H1 (cell line): ENCODE results near the gene COL21A1. TPM values are rescaled to one million over a fixed set of nuclear protein-coding genes. Genes with fewer than 3 reads are reported as not detected.

Experiments
- CTCF ChIA-PET: fragments of 300-600 bp; sonication (Branson Sonifier 250); formaldehyde crosslinking; loops from one replicate; lab custom pipeline; 2021; ENCODE audit not compliant: partially characterized antibody; lab: Charles Lee
- POLR2A ChIA-PET: fragments of 300-600 bp; sonication (Branson Sonifier 250); formaldehyde crosslinking; loops from one replicate; lab custom pipeline; 2021; ENCODE audit warnings: inconsistent platforms; ENCODE audit not compliant: partially characterized antibody; lab: Charles Lee
- DNase-seq, 2 experiments: peaks; one replicate each; pipeline versions ENCODE4 v3.0.0 to v3.0.0-alpha.2; 2010 to 2022; ENCODE audit warnings: low spot score in 2 of 2, low read depth in 1 of 2, mixed read lengths in 1 of 2
- FAIRE-seq: peaks from 2 replicates; lab custom pipeline; 2011; peaks lifted over from hg19 to GRCh38; lab: Jason Lieb, UNC
- H2AFZ ChIP-seq: 2 replicates; pipeline ENCODE4 v1.8.1; 2012; ENCODE audit warnings: low read length, inconsistent platforms
- H2AK5ac ChIP-seq: 2 replicates; pipeline ENCODE4 v1.6.1; 2013; ENCODE audit warnings: low read depth, low read length
- H2BK120ac ChIP-seq: replicated peaks from 2 replicates; pipeline ENCODE3; 2013; ENCODE audit warnings: low read depth, low read length, inconsistent platforms
- H2BK12ac ChIP-seq: 2 replicates; pipeline ENCODE4 v1.6.1; 2013; ENCODE audit warnings: low read depth, low read length
- H2BK15ac ChIP-seq: 2 replicates; pipeline ENCODE4 v1.6.1; 2013; ENCODE audit warnings: low read length
- H2BK20ac ChIP-seq: 2 replicates; pipeline ENCODE4 v1.6.1; 2013; ENCODE audit warnings: low read length
- H2BK5ac ChIP-seq: 2 replicates; pipeline ENCODE4 v1.6.1; 2013; ENCODE audit warnings: low read depth, low read length
- H3K14ac ChIP-seq: 2 replicates; pipeline ENCODE4 v1.6.1; 2013; ENCODE audit warnings: inconsistent platforms; ENCODE audit not compliant: insufficient read length
- H3K18ac ChIP-seq: 2 replicates; pipeline ENCODE4 v1.6.1; 2013; ENCODE audit warnings: low read length; ENCODE audit errors: extremely low read depth
- H3K23ac ChIP-seq: 2 replicates; pipeline ENCODE4 v1.6.1; 2013; ENCODE audit warnings: inconsistent platforms; ENCODE audit not compliant: insufficient read length
- H3K23me2 ChIP-seq: 2 replicates; pipeline ENCODE4 v1.6.1; 2013; ENCODE audit warnings: low read depth, low read length
- H3K27ac ChIP-seq: 2 replicates; pipeline ENCODE4 v1.6.1; 2011; ENCODE audit warnings: low read depth, low read length, inconsistent platforms
- H3K27me3 ChIP-seq, 4 experiments: replicated peaks in 1 of 4; 1 replicate in 1 of 4; 2 replicates in 3 of 4; pipeline versions ENCODE4 v1.6.1 to v1.8.1; 2011 to 2013; ENCODE audit warnings: low read length in 3 of 4, mild to moderate bottlenecking in 3 of 4, inconsistent platforms in 2 of 4, mixed read lengths in 2 of 4, moderate library complexity in 1 of 4; ENCODE audit not compliant: control insufficient read depth in 3 of 4, insufficient read depth in 3 of 4; ENCODE audit errors: extremely low read depth in 1 of 4
- H3K36me3 ChIP-seq, 4 experiments: 2 replicates each; pipeline versions ENCODE4 v1.6.1 to v1.8.1; 2011 to 2013; ENCODE audit warnings: mild to moderate bottlenecking in 4 of 4, low read length in 3 of 4, moderate library complexity in 2 of 4, control low read depth in 1 of 4, inconsistent platforms in 1 of 4; ENCODE audit not compliant: insufficient read depth in 4 of 4, control insufficient read depth in 2 of 4
- H3K4ac ChIP-seq: replicated peaks from 2 replicates; pipeline ENCODE3; 2013; ENCODE audit warnings: low read length, low read depth, mixed read lengths, inconsistent platforms; ENCODE audit not compliant: insufficient read length
- H3K4me1 ChIP-seq, 4 experiments: replicated peaks in 1 of 4; 1 replicate in 1 of 4; 2 replicates in 3 of 4; pipeline versions ENCODE4 v1.6.1 to v1.8.1; 2011 to 2013; ENCODE audit warnings: low read length in 3 of 4, inconsistent platforms in 2 of 4, mixed read lengths in 1 of 4; ENCODE audit not compliant: insufficient read depth in 4 of 4, control insufficient read depth in 3 of 4
- H3K4me2 ChIP-seq, 2 experiments: 2 replicates each; pipeline versions ENCODE4 v1.6.1 to v1.8.1; 2011 to 2013; ENCODE audit warnings: low read depth in 2 of 2, low read length in 2 of 2, control low read depth in 1 of 2, inconsistent platforms in 1 of 2, mild to moderate bottlenecking in 1 of 2; ENCODE audit not compliant: insufficient read depth in 1 of 2
- H3K4me3 ChIP-seq, 4 experiments: fragments of 200-600, 300-600 bp in 1 of 4; sonication (generic), shearing (Covaris generic), sonication (Bioruptor Twin) in 1 of 4; 2 replicates each; pipeline versions ENCODE4 v1.5.1 to v1.8.1; 2011 to 2016; ENCODE audit warnings: low read length in 4 of 4, low read depth in 3 of 4, control low read depth in 2 of 4, inconsistent platforms in 2 of 4, mild to moderate bottlenecking in 2 of 4, mixed read lengths in 1 of 4, moderate library complexity in 1 of 4; ENCODE audit not compliant: insufficient read depth in 2 of 4; ENCODE audit errors: extremely low read depth in 1 of 4
- H3K56ac ChIP-seq: replicated peaks from 2 replicates; pipeline ENCODE3; 2013; ENCODE audit warnings: low read depth, mild to moderate bottlenecking, mixed read lengths, low read length, inconsistent platforms; ENCODE audit not compliant: insufficient read length
- H3K79me1 ChIP-seq: 2 replicates; pipeline ENCODE4 v1.6.1; 2013; ENCODE audit warnings: low read depth, low read length, control low read depth
- H3K79me2 ChIP-seq, 2 experiments: 2 replicates each; pipeline versions ENCODE4 v1.6.1 to v1.8.1; 2012 to 2013; ENCODE audit warnings: low read length in 2 of 2, mild to moderate bottlenecking in 2 of 2, inconsistent platforms in 1 of 2; ENCODE audit not compliant: insufficient read depth in 2 of 2, control insufficient read depth in 1 of 2
- H3K9ac ChIP-seq, 4 experiments: replicated peaks in 1 of 4; 1 replicate in 1 of 4; 2 replicates in 3 of 4; pipeline versions ENCODE4 v1.6.1 to v1.8.1; 2011 to 2013; ENCODE audit warnings: low read depth in 3 of 4, low read length in 3 of 4, control low read depth in 2 of 4, mild to moderate bottlenecking in 2 of 4, moderate library complexity in 2 of 4, inconsistent platforms in 1 of 4; ENCODE audit errors: extremely low read depth in 1 of 4
- H3K9me3 ChIP-seq, 2 experiments: 2 replicates each; pipeline versions ENCODE4 v1.6.1 to v1.8.1; 2012 to 2013; ENCODE audit warnings: mild to moderate bottlenecking in 2 of 2, moderate library complexity in 2 of 2, control low read depth in 1 of 2, inconsistent platforms in 1 of 2, low read depth in 1 of 2, low read length in 1 of 2, mixed read lengths in 1 of 2; ENCODE audit not compliant: insufficient read depth in 2 of 2
- H4K20me1 ChIP-seq, 2 experiments: replicated peaks in 1 of 2; 2 replicates each; pipeline versions ENCODE3 to v1.8.1; 2011 to 2013; ENCODE audit warnings: inconsistent platforms in 2 of 2, low read length in 2 of 2, mild to moderate bottlenecking in 1 of 2; ENCODE audit not compliant: insufficient read depth in 2 of 2, control insufficient read depth in 1 of 2
- H4K5ac ChIP-seq: 2 replicates; pipeline ENCODE4 v1.6.1; 2013; ENCODE audit warnings: low read length, low read depth, mixed read lengths, inconsistent platforms; ENCODE audit not compliant: insufficient read length
- H4K8ac ChIP-seq: 2 replicates; pipeline ENCODE4 v1.8.0; 2013; ENCODE audit warnings: mild to moderate bottlenecking, moderate library complexity, low read length, inconsistent platforms; ENCODE audit not compliant: insufficient read depth; ENCODE audit errors: extremely low read depth
- H4K91ac ChIP-seq: replicated peaks from 2 replicates; pipeline ENCODE3; 2013; ENCODE audit warnings: low read length, mixed read lengths, inconsistent platforms; ENCODE audit not compliant: insufficient read length
- BRCA1 ChIP-seq: IDR thresholded peaks from 2 replicates; pipeline ENCODE4 v1.6.1; 2012; ENCODE audit warnings: low read depth, low read length, improper control_type of control experiment
- EGR1 ChIP-seq: IDR thresholded peaks from 2 replicates; pipeline ENCODE4 v1.6.1; 2011; ENCODE audit warnings: low read depth, low read length, borderline replicate concordance
- SP4 ChIP-seq: IDR thresholded peaks from 2 replicates; pipeline ENCODE4 v1.6.1; 2012; ENCODE audit warnings: low read length, inconsistent platforms
- TBP ChIP-seq: IDR thresholded peaks from 2 replicates; pipeline ENCODE4 v1.6.1; 2011; ENCODE audit warnings: low read depth, low read length, improper control_type of control experiment
- polyA plus RNA-seq, 7 experiments: library from polyadenylated mRNA; depleted of rRNA in 3 of 7; stranded (reverse) in 5 of 7; unstranded in 2 of 7; fragments of >200 nt in 5 of 7; fragments of 200-250 nt in 2 of 7; gene quantifications; 1 replicate in 5 of 7; 2 replicates in 1 of 7; 4 replicates in 1 of 7; pipeline versions ENCODE4 v1.2.1 to v1.2.3, GENCODE V29; 2011 to 2013; ENCODE audit warnings: missing spikeins in 2 of 7, mixed read lengths in 2 of 7
- total RNA-seq: library from RNA; stranded (reverse); fragmentation: NEBNext Ultra II Directional; extraction: Animal tissue kit (Norgen Biotek cat#: 25700); gene quantifications from 2 replicates; pipeline ENCODE4 v1.2.1, GENCODE V29; 2021

COL21A1 gene
- total and polyA plus RNA-seq, 2 of the 8 experiments (the other 6 are each of a cell fraction or from before 2014, with no cell fraction given) = 1.6 to 3.4 TPM

DNA sequence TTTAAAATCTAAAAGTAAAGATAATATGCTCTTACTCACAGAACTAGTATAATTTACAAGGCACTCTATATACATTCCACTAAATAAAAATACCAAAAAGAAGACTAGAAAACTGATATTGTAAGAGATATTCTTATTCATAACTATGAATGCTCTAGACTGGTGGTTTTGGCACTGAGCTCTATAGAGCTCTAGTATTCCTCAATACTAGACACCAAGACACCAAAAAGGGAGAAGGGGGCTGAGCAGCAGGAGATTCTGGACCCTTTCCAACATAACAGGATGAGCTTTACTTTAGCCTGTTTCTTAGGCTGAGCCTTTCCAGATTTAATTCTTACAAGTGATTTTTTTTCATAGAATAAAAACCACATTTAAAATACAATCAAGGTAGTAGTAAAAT is 173.6 kb downstream of the COL21A1 start:
- no peak overlapping the region for H2BK120ac ChIP-seq
- no peaks in the 10 kb centered on the region for H3K79me1 ChIP-seq
- no peak overlapping the region for H4K8ac ChIP-seq
- H4K91ac ChIP-seq = no peak overlapping the region
- no peaks in the 10 kb centered on the region for H3K23me2 ChIP-seq
- ChIA-PET POLR2A (no interaction called here), CTCF (interaction anchor here (0.6 to 1.4 kb wide), 2 partner anchors 173 to 244 kb away, joined by 3 to 4 read pairs; partner anchors contain the start of gene COL21A1)
- no peak overlapping the region for H3K27ac ChIP-seq
- no peak overlapping the region for H3K4me3 ChIP-seq
- H4K5ac ChIP-seq = no peak overlapping the region
- H3K56ac ChIP-seq = no peak overlapping the region
- no peak overlapping the region for H2BK15ac ChIP-seq
- H3K4me1 ChIP-seq = no peaks in the 10 kb centered on the region
- no peak overlapping the region for H2BK5ac ChIP-seq
- no peak overlapping the region for H3K4me2 ChIP-seq
- H2AFZ ChIP-seq = no peak overlapping the region
- H2BK12ac ChIP-seq = no peak overlapping the region
- FAIRE-seq (no peak), DNase-seq (no peak)
- H3K9me3 ChIP-seq = no peaks in the 10 kb centered on the region
- no peak overlapping the region for H3K4ac ChIP-seq
- no peak overlapping the region for H3K23ac ChIP-seq
- no peaks in the 10 kb centered on the region for H4K20me1 ChIP-seq
- H2BK20ac ChIP-seq = no peak overlapping the region
- no peaks in the 10 kb centered on the region for H3K36me3 ChIP-seq
- H3K9ac ChIP-seq = no peak overlapping the region
- no peaks in the 10 kb centered on the region for H3K27me3 ChIP-seq
- no peak overlapping the region for H3K14ac ChIP-seq
- no peaks in the 10 kb centered on the region for H3K79me2 ChIP-seq
- no peak overlapping the region for H3K18ac ChIP-seq
- H2AK5ac ChIP-seq = no peak overlapping the region
- no peak for TF ChIP-seq BRCA1
- TF ChIP-seq TBP = no peak
- no peak for TF ChIP-seq EGR1
- no peak for TF ChIP-seq SP4
